ENCODE data around the gene NOTCH2. TPM values are rescaled to one million over a fixed set of nuclear protein-coding genes. Genes with fewer than 3 reads are reported as not detected.

Gene NOTCH2
- total RNA-seq, 1 donor from 2014 or later: 75.6 TPM

DNA sequence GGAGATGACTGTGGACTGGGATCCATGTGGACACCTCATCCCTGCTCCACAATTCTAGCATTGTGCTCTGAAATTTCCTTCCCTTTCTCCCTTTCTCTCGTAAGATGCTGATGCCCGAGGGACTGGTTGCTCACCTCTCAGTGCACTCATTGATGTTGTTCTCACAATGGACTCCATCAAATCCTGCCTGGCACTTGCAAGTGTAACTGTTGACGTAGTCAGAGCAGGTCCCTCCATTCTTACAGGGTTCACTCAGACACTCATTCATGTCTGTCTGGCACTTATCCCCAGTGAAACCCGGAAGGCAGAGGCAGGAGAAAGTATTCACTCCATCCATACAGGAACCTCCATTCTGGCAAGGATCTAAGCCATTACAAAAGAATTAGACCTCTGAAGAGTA is 128.1 kb downstream of the NOTCH2 start:
- Histone ChIP-seq H3K36me3 (peaks cover 0 to 42% of the 10 kb centered on the region in 2 donors), H3K27ac (no peak overlapping the region), H3K27me3 (no peaks in the 10 kb centered on the region), H3K4me1 (no peaks in the 10 kb centered on the region), H3K9me3 (no peaks in the 10 kb centered on the region), H3K4me3 (no peak overlapping the region)
- TF ChIP-seq POLR2A (IDR thresholded peaks at IDR 0.05): no peak
- TF ChIP-seq POLR2AphosphoS5 (IDR thresholded peaks at IDR 0.05; ENCODE audit: insufficient read depth in 1 of 2, low read depth in 1 of 2): no peak
- TF ChIP-seq, protein P1, sequence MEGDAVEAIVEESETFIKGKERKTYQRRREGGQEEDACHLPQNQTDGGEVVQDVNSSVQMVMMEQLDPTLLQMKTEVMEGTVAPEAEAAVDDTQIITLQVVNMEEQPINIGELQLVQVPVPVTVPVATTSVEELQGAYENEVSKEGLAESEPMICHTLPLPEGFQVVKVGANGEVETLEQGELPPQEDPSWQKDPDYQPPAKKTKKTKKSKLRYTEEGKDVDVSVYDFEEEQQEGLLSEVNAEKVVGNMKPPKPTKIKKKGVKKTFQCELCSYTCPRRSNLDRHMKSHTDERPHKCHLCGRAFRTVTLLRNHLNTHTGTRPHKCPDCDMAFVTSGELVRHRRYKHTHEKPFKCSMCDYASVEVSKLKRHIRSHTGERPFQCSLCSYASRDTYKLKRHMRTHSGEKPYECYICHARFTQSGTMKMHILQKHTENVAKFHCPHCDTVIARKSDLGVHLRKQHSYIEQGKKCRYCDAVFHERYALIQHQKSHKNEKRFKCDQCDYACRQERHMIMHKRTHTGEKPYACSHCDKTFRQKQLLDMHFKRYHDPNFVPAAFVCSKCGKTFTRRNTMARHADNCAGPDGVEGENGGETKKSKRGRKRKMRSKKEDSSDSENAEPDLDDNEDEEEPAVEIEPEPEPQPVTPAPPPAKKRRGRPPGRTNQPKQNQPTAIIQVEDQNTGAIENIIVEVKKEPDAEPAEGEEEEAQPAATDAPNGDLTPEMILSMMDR (IDR thresholded peaks at IDR 0.05): no peak
- intact Hi-C loops (cut with DNase I): no loop called here
- DNase-seq (ENCODE audit: extremely low spot score in 2 of 2): no peak

- H3K27me3 ChIP-seq: no peaks in the 10 kb centered on the region
- H3K36me3 ChIP-seq: peaks cover 0 to 48% of the 10 kb centered on the region in 2 donors
- H3K9me3 ChIP-seq: no peaks in the 10 kb centered on the region
- TF ChIP-seq POLR2AphosphoS5 (IDR thresholded peaks at IDR 0.05; ENCODE audit: insufficient read depth in 1 of 2, low read depth in 1 of 2) (no peak), POLR2A (IDR thresholded peaks at IDR 0.05) (no peak)
- TF ChIP-seq, protein P1 (IDR thresholded peaks at IDR 0.05): no peak
- H3K4me3 ChIP-seq: no peak overlapping the region
- intact Hi-C loops (cut with DNase I): no loop called here
- no peak overlapping the region for H3K27ac ChIP-seq
- no peak for DNase-seq (ENCODE audit: extremely low spot score in 2 of 2)
- H3K4me1 ChIP-seq: no peaks in the 10 kb centered on the region
Observed at GRCh38 chr1:119940697-119941096, 128.8 kb downstream of the NOTCH2 start.

DNA sequence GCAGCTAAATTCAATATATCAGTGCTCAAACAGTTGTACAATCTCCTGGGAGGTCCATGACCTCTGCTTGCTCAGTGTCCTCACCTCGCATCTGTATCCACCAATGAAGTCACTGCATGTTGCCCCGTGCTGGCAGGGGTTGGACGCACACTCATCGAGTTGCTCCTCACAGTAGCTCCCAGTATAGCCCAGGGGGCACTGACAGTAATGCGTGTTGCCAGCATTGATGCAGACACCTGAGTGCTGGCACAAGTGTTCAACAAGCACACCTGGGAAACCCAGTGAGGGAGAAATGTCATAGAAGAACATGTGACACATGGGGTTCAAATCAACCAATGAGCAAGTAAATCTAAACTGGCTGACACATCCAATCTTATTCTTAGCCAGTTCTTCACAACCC is 132.3 kb downstream of the NOTCH2 start:
- H3K36me3 ChIP-seq: peaks cover 0 to 83% of the 10 kb centered on the region in 2 donors
- TF ChIP-seq POLR2A (IDR thresholded peaks at IDR 0.05) (no peak), POLR2AphosphoS5 (IDR thresholded peaks at IDR 0.05; ENCODE audit: insufficient read depth in 1 of 2, low read depth in 1 of 2) (no peak)
- H3K27ac ChIP-seq: no peak overlapping the region
- no peak for DNase-seq (ENCODE audit: extremely low spot score in 2 of 2)
- no peaks in the 10 kb centered on the region for H3K27me3 ChIP-seq
- H3K9me3 ChIP-seq: no peaks in the 10 kb centered on the region
- no peak overlapping the region for H3K4me3 ChIP-seq
- intact Hi-C loops (cut with DNase I): no loop called here
- H3K4me1 ChIP-seq: no peaks in the 10 kb centered on the region

- Histone ChIP-seq H3K36me3 (peaks cover 0 to 85% of the 10 kb centered on the region in 2 donors), H3K9me3 (no peaks in the 10 kb centered on the region), H3K4me1 (no peaks in the 10 kb centered on the region), H3K27me3 (no peaks in the 10 kb centered on the region), H3K4me3 (no peak overlapping the region), H3K27ac (no peak overlapping the region)
- DNase-seq (ENCODE audit: extremely low spot score in 2 of 2): no peak
- TF ChIP-seq, protein P1 (IDR thresholded peaks at IDR 0.05): no peak
- TF ChIP-seq POLR2A (IDR thresholded peaks at IDR 0.05) (no peak), POLR2AphosphoS5 (IDR thresholded peaks at IDR 0.05; ENCODE audit: insufficient read depth in 1 of 2, low read depth in 1 of 2) (no peak)
- intact Hi-C loops (cut with DNase I): no loop called here
Observed at GRCh38 chr1:119935915-119936314, 133.5 kb downstream of the NOTCH2 start.

DNA sequence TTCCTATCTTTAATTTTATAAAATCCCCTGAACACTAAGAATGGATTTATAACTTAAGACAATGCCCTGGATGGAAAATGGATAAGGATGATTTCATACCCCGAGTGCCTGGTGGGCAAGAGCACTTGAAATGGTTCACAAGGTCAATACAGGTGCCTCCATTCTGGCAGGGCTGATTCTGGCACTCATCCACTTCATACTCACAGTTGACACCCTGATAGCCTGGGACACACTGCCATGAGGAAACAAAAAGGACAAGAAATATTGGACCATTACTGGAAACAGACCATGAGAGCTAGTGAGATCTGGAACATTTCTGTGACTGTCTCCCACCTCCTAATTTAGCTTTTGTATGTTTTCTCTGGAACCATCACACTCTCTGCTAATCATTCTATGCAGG is 134.1 kb downstream of the NOTCH2 start:
- intact Hi-C loops (cut with DNase I): no loop called here
- H3K36me3 ChIP-seq: peaks cover 0 to 81% of the 10 kb centered on the region in 2 donors
- no peaks in the 10 kb centered on the region for H3K27me3 ChIP-seq

More for the DNA sequence above, 134.1 kb downstream of the NOTCH2 start:
- Histone ChIP-seq H3K27ac (no peak overlapping the region), H3K4me3 (no peak overlapping the region), H3K4me1 (no peaks in the 10 kb centered on the region), H3K9me3 (no peaks in the 10 kb centered on the region)
- no peak for DNase-seq (ENCODE audit: extremely low spot score in 2 of 2)
- TF ChIP-seq, protein P1 (IDR thresholded peaks at IDR 0.05): no peak
- TF ChIP-seq POLR2AphosphoS5 (IDR thresholded peaks at IDR 0.05; ENCODE audit: insufficient read depth in 1 of 2, low read depth in 1 of 2) (no peak), POLR2A (IDR thresholded peaks at IDR 0.05) (no peak)

All from vagina (tissue), 2 donors.